ENCODE measurements around the gene USE1.

DNA sequence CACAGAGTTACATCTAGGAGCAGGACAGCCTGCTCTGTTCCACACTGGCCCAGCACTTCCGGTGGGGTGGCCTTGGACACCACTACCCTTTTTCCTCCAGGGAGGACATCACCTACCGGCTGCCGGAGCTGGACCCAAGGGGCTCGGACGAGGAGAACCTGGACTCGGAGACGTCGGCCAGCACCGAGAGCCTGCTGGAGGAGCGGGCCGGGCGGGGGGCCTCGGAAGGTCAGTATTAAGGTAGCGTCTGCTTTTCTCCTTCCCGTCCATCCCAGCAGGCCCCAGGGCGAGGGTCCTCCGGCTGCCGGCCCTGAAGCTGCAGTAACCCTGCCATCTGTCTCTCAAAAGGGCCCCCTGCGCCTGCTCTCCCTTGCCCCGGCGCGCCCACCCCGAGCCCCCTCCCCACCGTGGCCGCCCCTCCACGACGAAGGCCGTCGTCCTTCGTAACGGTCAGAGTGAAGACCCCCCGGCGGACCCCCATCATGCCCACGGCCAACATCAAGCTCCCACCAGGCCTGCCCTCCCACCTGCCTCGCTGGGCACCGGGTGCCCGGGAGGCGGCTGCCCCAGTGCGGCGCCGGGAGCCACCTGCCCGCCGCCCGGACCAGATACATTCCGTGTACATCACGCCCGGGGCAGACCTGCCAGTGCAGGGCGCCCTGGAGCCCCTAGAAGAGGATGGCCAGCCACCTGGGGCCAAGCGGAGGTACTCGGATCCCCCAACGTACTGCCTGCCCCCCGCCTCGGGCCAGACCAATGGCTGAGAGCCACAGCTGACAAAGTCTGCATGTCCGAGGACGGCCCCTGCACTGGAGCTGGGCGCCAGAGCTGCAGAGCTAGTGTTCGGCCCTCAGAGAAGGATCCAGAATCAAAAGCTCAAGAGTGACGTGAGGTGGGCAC, 3.4 kb upstream of the USE1 start:
- TF ChIP-seq, protein P1, sequence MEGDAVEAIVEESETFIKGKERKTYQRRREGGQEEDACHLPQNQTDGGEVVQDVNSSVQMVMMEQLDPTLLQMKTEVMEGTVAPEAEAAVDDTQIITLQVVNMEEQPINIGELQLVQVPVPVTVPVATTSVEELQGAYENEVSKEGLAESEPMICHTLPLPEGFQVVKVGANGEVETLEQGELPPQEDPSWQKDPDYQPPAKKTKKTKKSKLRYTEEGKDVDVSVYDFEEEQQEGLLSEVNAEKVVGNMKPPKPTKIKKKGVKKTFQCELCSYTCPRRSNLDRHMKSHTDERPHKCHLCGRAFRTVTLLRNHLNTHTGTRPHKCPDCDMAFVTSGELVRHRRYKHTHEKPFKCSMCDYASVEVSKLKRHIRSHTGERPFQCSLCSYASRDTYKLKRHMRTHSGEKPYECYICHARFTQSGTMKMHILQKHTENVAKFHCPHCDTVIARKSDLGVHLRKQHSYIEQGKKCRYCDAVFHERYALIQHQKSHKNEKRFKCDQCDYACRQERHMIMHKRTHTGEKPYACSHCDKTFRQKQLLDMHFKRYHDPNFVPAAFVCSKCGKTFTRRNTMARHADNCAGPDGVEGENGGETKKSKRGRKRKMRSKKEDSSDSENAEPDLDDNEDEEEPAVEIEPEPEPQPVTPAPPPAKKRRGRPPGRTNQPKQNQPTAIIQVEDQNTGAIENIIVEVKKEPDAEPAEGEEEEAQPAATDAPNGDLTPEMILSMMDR (IDR thresholded peaks at IDR 0.05; ENCODE audit: insufficient read depth, low read depth, low read length): no peak
- no peak for TF ChIP-seq EZH2 (IDR thresholded peaks at IDR 0.05; ENCODE audit: insufficient read depth, low read length)
